Neural cell (in vitro differentiated cells): Measurements from ENCODE around the gene C8A. TPM values are rescaled to one million over a fixed set of nuclear protein-coding genes. Genes with fewer than 3 reads are reported as not detected.

Experiments used
- H2AFZ ChIP-seq: fragments of 200-600, 300-800 bp; sonication (generic), shearing (Covaris generic); 2 replicates; pipeline ENCODE4 v1.6.0; 2014; ENCODE audit warnings: low read depth, mild to moderate bottlenecking, antibody characterized with exemption, low read length, moderate library complexity
- H3F3A ChIP-seq: fragments of 200-600 bp; shearing (Covaris generic); 2 replicates; pipeline ENCODE4 v1.6.1; 2016; ENCODE audit warnings: mild to moderate bottlenecking, moderate library complexity, mixed read lengths, antibody characterized with exemption, low read length; ENCODE audit not compliant: insufficient read depth, poor library complexity, severe bottlenecking
- H3K27ac ChIP-seq: fragments of 200-600, 300-800 bp; sonication (generic), shearing (Covaris generic); 2 replicates; pipeline ENCODE4 v1.5.1; 2014; ENCODE audit warnings: mild to moderate bottlenecking, low read length, moderate library complexity
- H3K27me3 ChIP-seq: fragments of 300-800, 200-600 bp; sonication (generic), shearing (Covaris generic); 2 replicates; pipeline ENCODE4 v1.6.0; 2014; ENCODE audit warnings: mild to moderate bottlenecking, low read depth, low read length, moderate library complexity; ENCODE audit not compliant: insufficient read depth
- H3K36me3 ChIP-seq: fragments of 300-800, 200-600 bp; sonication (generic), shearing (Covaris generic); 2 replicates; pipeline ENCODE4 v1.5.1; 2014; ENCODE audit warnings: mild to moderate bottlenecking, antibody characterized with exemption, low read length, moderate library complexity; ENCODE audit not compliant: insufficient read depth
- H3K4me2 ChIP-seq: fragments of 300-800, 200-600 bp; sonication (generic), shearing (Covaris generic); 2 replicates; pipeline ENCODE4 v1.6.0; 2014; ENCODE audit warnings: mild to moderate bottlenecking, low read length
- H3K4me3 ChIP-seq: fragments of 300-800, 200-600 bp; sonication (generic), shearing (Covaris generic); 2 replicates; pipeline ENCODE4 v1.5.1; 2014; ENCODE audit warnings: mild to moderate bottlenecking, low read length, moderate library complexity
- H3K79me2 ChIP-seq: fragments of 200-600 bp; shearing (Covaris generic); replicated peaks from 2 replicates; pipeline ENCODE4 v1.6.0; 2014; ENCODE audit warnings: mild to moderate bottlenecking, low read length, moderate library complexity; ENCODE audit not compliant: insufficient read depth
- H3K9ac ChIP-seq: fragments of 300-800, 200-600 bp; sonication (generic), shearing (Covaris generic); 2 replicates; pipeline ENCODE4 v1.6.1; 2016; ENCODE audit warnings: mild to moderate bottlenecking, low read length, mixed read lengths
- H3K9me2 ChIP-seq: fragments of 200-600 bp; shearing (Covaris generic); 2 replicates; pipeline ENCODE4 v1.6.1; 2016; ENCODE audit warnings: mild to moderate bottlenecking, low read length, mixed read lengths; ENCODE audit not compliant: insufficient read depth
- H3K9me3 ChIP-seq: fragments of 200-600, 300-800 bp; sonication (generic), shearing (Covaris generic); 2 replicates; pipeline ENCODE4 v1.6.1; 2016; ENCODE audit warnings: mild to moderate bottlenecking, mixed run types, low read length, moderate library complexity, mixed read lengths
- H4K20me1 ChIP-seq: fragments of 200-600 bp; shearing (Covaris generic); 2 replicates; pipeline ENCODE4 v1.6.1; 2016; ENCODE audit warnings: mild to moderate bottlenecking, mixed run types; ENCODE audit not compliant: insufficient read depth
- CTCF ChIP-seq: fragments of 450-650 bp; IDR thresholded peaks from 2 replicates; pipeline ENCODE4 v1.5.1; 2014; ENCODE audit warnings: antibody characterized with exemption, mild to moderate bottlenecking, moderate library complexity; ENCODE audit not compliant: poor library complexity, severe bottlenecking
- EP300 ChIP-seq: fragments of 450-650 bp; conservative IDR thresholded peaks from 2 replicates; pipeline ENCODE4 v1.6.1; 2014; ENCODE audit warnings: antibody characterized with exemption, mild to moderate bottlenecking, moderate library complexity; ENCODE audit not compliant: poor library complexity, severe bottlenecking
- EZH2 ChIP-seq: fragments of 200-600, 300-800 bp; shearing (Covaris generic), sonication (generic); IDR thresholded peaks from 2 replicates; pipeline ENCODE4 v1.6.1; 2014; ENCODE audit warnings: antibody characterized with exemption, low read length, borderline replicate concordance, mild to moderate bottlenecking; ENCODE audit not compliant: insufficient read depth, poor library complexity, severe bottlenecking
- MXI1 ChIP-seq: fragments of 450-650 bp; conservative IDR thresholded peaks from 2 replicates; pipeline ENCODE4 v1.6.1; 2014; ENCODE audit warnings: antibody characterized with exemption, mild to moderate bottlenecking; ENCODE audit not compliant: poor library complexity, severe bottlenecking
- POLR2AphosphoS5 ChIP-seq: IDR thresholded peaks from 2 replicates; pipeline ENCODE4 v1.6.1; 2012
- RAD21 ChIP-seq: fragments of 450-650 bp; conservative IDR thresholded peaks from 2 replicates; pipeline ENCODE4 v1.6.1; 2014; ENCODE audit warnings: antibody characterized with exemption, mild to moderate bottlenecking, moderate library complexity
- REST ChIP-seq: IDR thresholded peaks from 2 replicates; pipeline ENCODE4 v1.6.1; 2012; ENCODE audit warnings: borderline replicate concordance
- SMC3 ChIP-seq: fragments of 450-650 bp; conservative IDR thresholded peaks from 2 replicates; pipeline ENCODE4 v1.6.1; 2014; ENCODE audit warnings: antibody characterized with exemption, mild to moderate bottlenecking, moderate library complexity; ENCODE audit not compliant: poor library complexity
- TAF1 ChIP-seq: IDR thresholded peaks from 2 replicates; pipeline ENCODE4 v1.6.1; 2012; ENCODE audit warnings: low read depth
- polyA plus RNA-seq: library from polyadenylated mRNA; depleted of rRNA; stranded (reverse); fragments of >200 nt; gene quantifications from 2 replicates; pipeline ENCODE4 v1.2.3, GENCODE V29; 2014

C8A gene
- polyA plus RNA-seq, 1 donor from 2014 or later, result not detected

- Histone ChIP-seq H3K4me2 (no peak overlapping the region), H3F3A (no peaks in the 10 kb centered on the region), H3K27ac (no peak overlapping the region), H3K9me2 (no peaks in the 10 kb centered on the region), H3K9ac (no peak overlapping the region), H3K27me3 (no peaks in the 10 kb centered on the region), H3K36me3 (no peaks in the 10 kb centered on the region), H2AFZ (no peak overlapping the region), H3K4me3 (no peak overlapping the region), H3K79me2 (no peaks in the 10 kb centered on the region), H3K9me3 (no peaks in the 10 kb centered on the region), H4K20me1 (no peaks in the 10 kb centered on the region)
- no peak for TF ChIP-seq EP300
- TF ChIP-seq RAD21, result no peak
- TF ChIP-seq CTCF, result no peak
- TF ChIP-seq EZH2, result no peak
- TF ChIP-seq REST, result no peak
- TF ChIP-seq POLR2AphosphoS5, result no peak
- no peak for TF ChIP-seq MXI1
These were observed 37.7 kb upstream of the C8A start for GRCh38 chr1:56816909-56817308.

GRCh38 chr1:56817716-56818463, 36.7 kb upstream of the C8A start:
- Histone ChIP-seq H3K9me2 (no peaks in the 10 kb centered on the region), H3K27ac (no peak overlapping the region), H3K36me3 (no peaks in the 10 kb centered on the region), H3K4me3 (no peak overlapping the region), H3K9ac (no peak overlapping the region), H2AFZ (no peak overlapping the region), H3K79me2 (no peaks in the 10 kb centered on the region), H4K20me1 (no peaks in the 10 kb centered on the region), H3F3A (no peaks in the 10 kb centered on the region), H3K9me3 (no peaks in the 10 kb centered on the region), H3K4me2 (no peak overlapping the region), H3K27me3 (no peaks in the 10 kb centered on the region)
- TF ChIP-seq CTCF (no peak), REST (no peak), EZH2 (no peak), RAD21 (no peak), SMC3 (no peak), POLR2AphosphoS5 (no peak), MXI1 (no peak), EP300 (no peak), TAF1 (no peak)
